Muscle layer of duodenum (tissue), 2 donors: ENCODE results near the gene DDX51.
"Not testable (repeated sequence)": the region's sequence is repeated elsewhere in the genome, so short reads cannot be mapped to it uniquely, and the experiment has no call there.

Source experiments
- H3K27ac ChIP-seq: one replicate; pipeline ENCODE4 v1.7.0; 2013; ENCODE audit warnings: mild to moderate bottlenecking, low read length
- H3K27me3 ChIP-seq: one replicate; pipeline ENCODE4 v1.7.0; 2013; ENCODE audit warnings: low read depth, mild to moderate bottlenecking, control low read depth, low read length
- H3K36me3 ChIP-seq, 2 donors: one replicate each; pipeline ENCODE4 v1.7.0; 2013; ENCODE audit warnings: low read length in 2 of 2, control low read depth in 1 of 2, mild to moderate bottlenecking in 1 of 2; ENCODE audit not compliant: insufficient read depth in 2 of 2, control insufficient read depth in 1 of 2
- H3K4me1 ChIP-seq, 2 donors: one replicate each; pipeline ENCODE4 v1.7.0; 2013; ENCODE audit warnings: low read length in 2 of 2, mild to moderate bottlenecking in 2 of 2, control low read depth in 1 of 2, moderate library complexity in 1 of 2; ENCODE audit not compliant: insufficient read depth in 2 of 2, control insufficient read depth in 1 of 2
- H3K4me3 ChIP-seq, 2 donors: one replicate each; pipeline ENCODE4 v1.7.0; 2013; ENCODE audit warnings: low read length in 2 of 2, low read depth in 1 of 2, mild to moderate bottlenecking in 1 of 2
- H3K9me3 ChIP-seq, 2 donors: one replicate each; pipeline ENCODE4 v1.7.0; 2013; ENCODE audit warnings: low read length in 2 of 2, control low read depth in 1 of 2, mild to moderate bottlenecking in 1 of 2; ENCODE audit not compliant: control insufficient read depth in 1 of 2
- donor health status: healthy.

DDX51 gene

GRCh38 chr12:132140918-132141841 is 2.9 kb downstream of the DDX51 start:
- Histone ChIP-seq H3K4me1 (peaks cover 4 to 24% of the 10 kb centered on the region in 2 donors), H3K36me3 (peaks cover 24 to 39% of the 10 kb centered on the region in 2 donors), H3K4me3 (no peak overlapping the region), H3K27ac (no peak overlapping the region), H3K27me3 (no peaks in the 10 kb centered on the region), H3K9me3 (no peaks in the 10 kb centered on the region)

- Histone ChIP-seq H3K27me3 (no peaks in the 10 kb centered on the region), H3K27ac (no peak overlapping the region), H3K36me3 (peaks cover 18 to 39% of the 10 kb centered on the region in 2 donors), H3K9me3 (no peaks in the 10 kb centered on the region), H3K4me1 (peaks cover 4 to 22% of the 10 kb centered on the region in 2 donors), H3K4me3 (no peak overlapping the region)
Measured at GRCh38 chr12:132140501-132140900, 3.6 kb downstream of the DDX51 start.

GRCh38 chr12:132139912-132140311 is 4.2 kb downstream of the DDX51 start:
- H3K9me3 ChIP-seq = no peaks in the 10 kb centered on the region
- H3K27ac ChIP-seq = no peak overlapping the region
- H3K27me3 ChIP-seq = no peaks in the 10 kb centered on the region
- peaks cover 18 to 39% of the 10 kb centered on the region in 2 donors for H3K36me3 ChIP-seq
- peaks cover under 1 to 16% of the 10 kb centered on the region in 2 donors for H3K4me1 ChIP-seq
- H3K4me3 ChIP-seq = no peak overlapping the region

- H3K27me3 ChIP-seq = no peaks in the 10 kb centered on the region
- H3K4me3 ChIP-seq = no peak overlapping the region
- H3K27ac ChIP-seq = no peak overlapping the region
- peaks cover 0 to 13% of the 10 kb centered on the region in 2 donors for H3K4me1 ChIP-seq
- H3K9me3 ChIP-seq = no peaks in the 10 kb centered on the region
- H3K36me3 ChIP-seq = peaks cover 18 to 39% of the 10 kb centered on the region in 2 donors
Measured at GRCh38 chr12:132138941-132139871, 4.9 kb downstream of the DDX51 start.

GRCh38 chr12:132137483-132138125 is 6.5 kb downstream of the DDX51 start:
- H3K4me1 ChIP-seq = peaks cover 0 to 4% of the 10 kb centered on the region in 2 donors
- H3K27ac ChIP-seq = no peak overlapping the region
- no peak overlapping the region for H3K4me3 ChIP-seq
- H3K9me3 ChIP-seq = no peaks in the 10 kb centered on the region
- no peaks in the 10 kb centered on the region for H3K27me3 ChIP-seq
- peaks cover 18 to 39% of the 10 kb centered on the region in 2 donors for H3K36me3 ChIP-seq

- H3K27ac ChIP-seq, H3K27me3 ChIP-seq, H3K9me3 ChIP-seq, H3K4me3 ChIP-seq, H3K4me1 ChIP-seq: not testable (repeated sequence)
- H3K36me3 ChIP-seq = peaks cover 12 to 31% of the 10 kb centered on the region in 2 donors
Measured at GRCh38 chr12:132136226-132136625, 7.9 kb downstream of the DDX51 start.

- not testable (repeated sequence) for H3K27me3 ChIP-seq, H3K9me3 ChIP-seq, H3K4me3 ChIP-seq, H3K4me1 ChIP-seq, H3K27ac ChIP-seq
- H3K36me3 ChIP-seq = peaks cover 5 to 16% of the 10 kb centered on the region in 2 donors
Measured at GRCh38 chr12:132134653-132135183, 9.4 kb downstream of the DDX51 start.

GRCh38 chr12:132133952-132134652 is 10.0 kb downstream of the DDX51 start:
- no peak overlapping the region for H3K4me3 ChIP-seq
- no peak overlapping the region for H3K27ac ChIP-seq
- peaks cover 0 to 10% of the 10 kb centered on the region in 2 donors for H3K36me3 ChIP-seq
- H3K9me3 ChIP-seq = no peaks in the 10 kb centered on the region
- H3K4me1 ChIP-seq = no peaks in the 10 kb centered on the region
- H3K27me3 ChIP-seq = no peaks in the 10 kb centered on the region

GRCh38 chr12:132132609-132133430 is 11.3 kb downstream of the DDX51 start:
- H3K27ac ChIP-seq = no peak overlapping the region
- H3K9me3 ChIP-seq = peaks cover 0 to 5% of the 10 kb centered on the region in 2 donors
- no peak overlapping the region for H3K4me3 ChIP-seq
- H3K36me3 ChIP-seq = peaks cover 5 to 13% of the 10 kb centered on the region in 2 donors
- H3K4me1 ChIP-seq = no peaks in the 10 kb centered on the region
- no peaks in the 10 kb centered on the region for H3K27me3 ChIP-seq

GRCh38 chr12:132131952-132132351 is 12.2 kb downstream of the DDX51 start:
- H3K9me3 ChIP-seq = peaks cover 0 to 5% of the 10 kb centered on the region in 2 donors
- no peaks in the 10 kb centered on the region for H3K4me1 ChIP-seq
- H3K27ac ChIP-seq = no peak overlapping the region
- no peaks in the 10 kb centered on the region for H3K27me3 ChIP-seq
- peaks cover 10 to 21% of the 10 kb centered on the region in 2 donors for H3K36me3 ChIP-seq
- H3K4me3 ChIP-seq = no peak overlapping the region
